Peyer's patch (tissue), 4 donors: ENCODE measurements around the gene TSSK6.

ENCODE experiments used
- CTCF ChIP-seq, 6 experiments: fragments of 450-650 bp in 4 of 6; fragments of 200-600 bp in 2 of 6; sonication (generic) in 1 of 6; IDR thresholded peaks; one replicate each; pipeline ENCODE4 v1.5.1; 2017 to 2019; ENCODE audit warnings: antibody characterized with exemption in 6 of 6, mild to moderate bottlenecking in 3 of 6, moderate library complexity in 1 of 6
- POLR2A ChIP-seq, 2 donors: fragments of 450-650 bp; IDR thresholded peaks; one replicate each; pipeline ENCODE4 v1.5.1; 2017; ENCODE audit warnings: antibody characterized with exemption in 2 of 2, mild to moderate bottlenecking in 2 of 2, moderate library complexity in 2 of 2

GRCh38 chr19:19527371-19527656 lies 12.0 kb upstream of the TSSK6 start:
- no peak for TF ChIP-seq CTCF (IDR thresholded peaks at IDR 0.05)
- TF ChIP-seq POLR2A (IDR thresholded peaks at IDR 0.05) = no peak
